HG02623 (cell line): Measurements from ENCODE around the gene HNRNPL.
"Not testable (repeated sequence)": the region's sequence is repeated elsewhere in the genome, so short reads cannot be mapped to it uniquely, and the experiment has no call there.

Experiments
- ATAC-seq: cut with Tn5 transposase; IDR thresholded peaks from one replicate; pipeline ENCODE4 v1.9.1; 2021; ENCODE audit warnings: moderate library complexity; ENCODE audit not compliant: unreplicated experiment

Gene HNRNPL

DNA sequence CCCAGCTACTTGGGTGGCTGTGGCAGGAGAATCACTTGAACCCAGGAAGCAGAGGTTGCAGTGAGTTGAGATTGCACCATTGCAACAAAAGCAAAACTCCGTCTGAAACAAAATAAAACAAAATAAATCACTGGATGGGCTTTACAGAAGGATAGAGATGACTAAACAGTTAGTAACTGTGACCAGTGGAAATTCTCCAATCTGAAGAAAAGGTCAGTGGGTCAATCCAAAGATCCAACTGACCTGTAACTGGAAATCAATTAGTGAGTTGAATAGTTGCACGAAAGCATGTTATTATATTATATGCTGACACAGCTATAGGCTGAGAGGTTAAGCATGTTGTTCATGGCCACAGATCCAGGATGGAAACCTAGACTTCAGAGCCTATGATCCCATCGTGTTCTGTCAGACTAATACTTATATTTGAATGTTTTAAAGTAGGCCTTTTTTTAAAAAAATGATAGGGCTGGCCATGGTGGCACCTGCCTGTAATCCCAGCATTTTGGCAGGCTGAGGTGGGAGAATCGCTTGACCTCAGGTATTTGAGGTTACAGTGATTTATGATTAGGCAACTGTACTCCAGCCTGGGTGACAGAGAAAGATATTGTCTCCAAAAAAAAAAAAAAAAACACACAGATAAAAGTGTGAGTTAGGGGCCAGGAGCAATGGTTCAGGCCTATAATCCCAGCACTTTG lies 19.6 kb downstream of the HNRNPL start:
- ATAC-seq: no peak

DNA sequence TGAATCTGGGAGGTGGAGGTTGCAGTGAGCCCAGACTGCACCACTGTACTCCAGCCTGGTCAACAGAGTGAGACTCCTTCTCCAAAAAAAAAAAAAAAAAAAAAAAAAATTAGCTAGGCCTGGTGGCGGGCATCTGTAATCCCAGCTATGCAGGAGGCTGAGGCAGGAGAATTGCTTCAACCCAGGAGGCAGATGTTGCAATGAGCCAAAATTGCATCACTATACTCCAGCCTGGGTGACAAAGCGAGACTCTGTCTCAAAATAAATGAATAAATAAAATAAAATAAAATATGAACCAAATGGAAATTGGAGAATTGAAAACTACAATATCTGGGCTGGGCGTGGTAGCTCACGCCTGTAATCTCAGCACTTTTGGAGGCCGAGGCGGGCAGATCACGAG lies 20.6 kb downstream of the HNRNPL start:
- ATAC-seq: not testable (repeated sequence)

DNA sequence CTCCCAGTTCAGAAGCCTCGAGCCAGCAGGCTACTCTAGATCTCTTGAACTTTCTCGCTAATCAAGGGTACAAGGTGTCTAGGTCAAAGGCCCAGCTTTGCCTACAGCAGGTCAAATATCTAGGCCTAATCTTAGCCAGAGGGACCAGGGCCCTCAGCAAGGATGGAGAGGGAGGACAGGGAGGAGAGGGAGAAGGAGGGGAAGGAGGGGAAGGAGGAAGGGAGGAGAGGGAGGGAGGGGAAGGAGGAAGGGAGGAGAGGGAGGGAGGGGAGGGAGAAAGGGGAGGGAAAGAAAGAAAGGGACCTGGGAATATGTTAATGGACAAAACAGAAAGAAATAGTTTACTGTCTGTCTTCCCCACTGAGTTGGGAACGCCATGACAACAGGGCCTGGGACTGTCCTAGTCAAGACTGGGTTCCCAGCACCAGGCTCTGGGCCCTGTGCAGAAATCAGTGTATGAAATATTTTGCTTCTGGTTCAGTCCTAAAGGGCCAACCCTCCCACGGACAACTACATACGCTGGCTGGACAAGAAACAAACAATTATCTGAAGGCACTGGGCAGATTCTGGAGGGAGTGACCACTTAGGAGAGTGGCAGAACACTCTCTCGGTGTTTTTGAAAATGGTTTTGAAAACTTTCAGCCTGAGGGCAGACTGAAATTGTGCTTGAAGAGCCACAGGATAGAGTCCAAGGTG lies 22.8 kb downstream of the HNRNPL start:
- ATAC-seq: no peak

DNA sequence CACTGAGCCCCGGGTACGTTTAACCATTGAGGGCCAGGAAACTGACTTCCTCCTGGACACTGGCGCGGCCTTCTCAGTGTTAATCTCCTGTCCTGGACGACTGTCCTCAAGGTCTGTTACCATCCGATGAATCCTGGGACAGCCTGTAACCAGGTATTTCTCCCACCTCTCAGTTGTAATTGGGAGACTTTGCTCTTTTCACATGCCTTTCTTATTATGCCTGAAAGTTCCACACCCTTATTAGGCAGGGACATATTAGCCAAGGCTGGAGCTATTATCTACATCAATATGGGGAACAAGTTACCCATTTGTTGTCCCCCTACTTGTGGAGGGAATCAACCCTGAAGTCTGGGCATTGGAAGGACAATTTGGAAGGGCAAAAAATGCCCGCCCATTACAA lies 23.9 kb downstream of the HNRNPL start:
- not testable (repeated sequence) for ATAC-seq

DNA sequence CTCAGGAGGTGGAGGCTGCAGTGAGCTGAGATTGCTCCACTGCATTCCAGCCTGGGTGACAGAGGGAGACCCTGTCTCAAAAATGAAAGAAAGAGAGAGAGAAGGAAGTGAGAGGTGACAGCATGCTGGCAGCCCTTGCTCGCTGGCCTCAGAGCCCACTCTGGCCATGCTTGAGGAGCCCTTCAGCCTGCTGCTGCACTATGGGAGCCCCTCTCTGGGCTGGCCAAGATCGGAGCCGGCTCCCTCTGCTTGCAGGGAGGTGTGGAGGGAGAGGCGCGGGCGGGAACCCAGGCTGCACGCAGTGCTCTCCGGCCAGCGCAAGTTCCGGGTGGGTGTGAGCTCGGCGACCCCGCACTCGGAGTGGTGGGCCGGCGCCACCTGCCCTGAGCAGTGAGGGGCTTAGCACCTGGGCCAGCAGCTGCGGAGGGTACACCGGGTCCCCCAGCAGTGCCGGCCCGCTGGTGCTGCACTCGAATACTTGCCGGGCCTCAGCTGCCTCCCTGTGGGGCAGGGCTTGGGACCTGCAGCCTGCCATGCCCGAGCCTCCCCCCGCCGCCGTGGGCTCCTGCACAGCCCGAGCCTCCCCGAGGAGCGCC lies 28.5 kb downstream of the HNRNPL start:
- not testable (repeated sequence) for ATAC-seq

DNA sequence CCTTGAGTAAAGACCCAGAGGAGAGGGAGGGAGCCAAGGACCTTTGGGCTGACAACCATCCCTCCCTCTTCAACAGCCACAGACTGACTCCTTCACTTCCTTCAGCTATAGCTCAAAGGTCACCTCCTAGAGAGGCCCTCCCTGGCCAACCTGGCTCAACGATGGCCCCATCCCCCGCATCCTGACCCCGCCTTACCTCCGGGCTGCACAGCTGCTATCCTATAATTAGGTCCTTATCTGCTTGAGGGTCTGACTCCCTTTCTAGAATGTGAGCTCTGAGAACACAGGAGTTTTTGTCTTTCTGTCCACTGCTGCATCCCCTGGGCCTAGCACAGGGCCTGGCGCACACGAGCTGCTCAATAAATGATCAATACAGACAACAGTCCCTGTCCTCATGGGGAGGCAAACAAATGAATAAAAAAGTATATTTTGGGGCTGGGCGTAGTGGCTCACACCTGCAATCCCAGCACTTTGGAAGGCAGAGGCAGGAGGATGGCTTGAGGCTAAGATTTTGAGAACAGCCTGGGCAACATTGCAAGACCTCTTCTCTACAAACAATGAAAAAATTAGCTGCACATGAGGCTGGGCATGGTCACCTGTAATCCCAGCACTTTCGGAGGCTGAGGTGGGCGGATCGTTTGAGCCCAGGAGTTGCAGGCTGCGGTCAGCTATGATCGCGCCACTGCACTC lies 30.4 kb downstream of the HNRNPL start:
- ATAC-seq: no peak

DNA sequence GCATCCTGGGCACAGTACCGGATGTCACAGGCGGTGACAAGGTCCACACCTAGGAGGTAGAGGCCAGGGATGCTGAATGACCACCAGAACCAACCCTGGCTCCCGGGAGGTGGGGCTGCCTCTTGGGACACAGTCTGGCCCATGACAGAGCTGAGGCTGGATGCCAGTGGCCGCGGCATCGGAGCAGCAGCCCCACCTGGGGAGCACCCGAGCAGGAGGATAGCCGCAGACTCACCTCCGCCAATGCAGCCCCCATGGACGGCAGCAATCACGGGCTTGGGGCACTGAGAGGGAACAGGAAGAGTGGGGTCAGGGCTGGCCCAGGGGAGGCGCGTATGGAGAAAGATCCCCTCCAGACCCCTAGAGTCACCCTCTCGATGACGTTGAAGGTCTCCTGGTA lies 32.7 kb downstream of the HNRNPL start:
- no peak for ATAC-seq

DNA sequence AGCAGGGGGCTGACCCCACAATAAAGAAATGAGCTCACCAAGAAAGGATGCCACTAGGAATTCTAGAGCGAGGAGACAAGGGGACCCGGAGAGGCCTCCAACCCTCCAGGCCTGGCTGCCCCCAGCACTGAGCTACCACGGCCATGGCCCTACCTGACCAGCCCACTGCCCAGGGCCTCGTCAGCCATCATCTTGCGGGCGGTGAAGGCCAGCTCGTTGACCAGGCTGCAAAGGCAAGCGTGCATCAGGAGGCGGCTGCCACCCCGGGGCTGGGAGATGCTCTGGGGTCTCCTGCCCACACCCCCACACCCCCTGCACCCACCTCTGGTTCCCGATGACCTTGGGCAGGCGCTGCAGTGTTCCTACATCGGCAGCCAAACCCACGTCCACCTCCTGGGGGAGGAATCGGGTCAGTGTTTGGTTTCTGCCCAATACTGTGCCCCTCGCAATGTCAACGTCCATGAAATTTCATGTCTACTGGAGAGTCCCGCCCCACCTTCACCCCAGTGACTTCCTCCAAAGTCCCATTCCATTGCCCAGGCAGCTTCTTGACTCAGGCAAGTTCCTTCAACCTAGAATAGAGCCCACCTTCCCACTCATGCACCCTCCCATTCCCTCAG lies 33.5 kb downstream of the HNRNPL start:
- ATAC-seq: no peak

DNA sequence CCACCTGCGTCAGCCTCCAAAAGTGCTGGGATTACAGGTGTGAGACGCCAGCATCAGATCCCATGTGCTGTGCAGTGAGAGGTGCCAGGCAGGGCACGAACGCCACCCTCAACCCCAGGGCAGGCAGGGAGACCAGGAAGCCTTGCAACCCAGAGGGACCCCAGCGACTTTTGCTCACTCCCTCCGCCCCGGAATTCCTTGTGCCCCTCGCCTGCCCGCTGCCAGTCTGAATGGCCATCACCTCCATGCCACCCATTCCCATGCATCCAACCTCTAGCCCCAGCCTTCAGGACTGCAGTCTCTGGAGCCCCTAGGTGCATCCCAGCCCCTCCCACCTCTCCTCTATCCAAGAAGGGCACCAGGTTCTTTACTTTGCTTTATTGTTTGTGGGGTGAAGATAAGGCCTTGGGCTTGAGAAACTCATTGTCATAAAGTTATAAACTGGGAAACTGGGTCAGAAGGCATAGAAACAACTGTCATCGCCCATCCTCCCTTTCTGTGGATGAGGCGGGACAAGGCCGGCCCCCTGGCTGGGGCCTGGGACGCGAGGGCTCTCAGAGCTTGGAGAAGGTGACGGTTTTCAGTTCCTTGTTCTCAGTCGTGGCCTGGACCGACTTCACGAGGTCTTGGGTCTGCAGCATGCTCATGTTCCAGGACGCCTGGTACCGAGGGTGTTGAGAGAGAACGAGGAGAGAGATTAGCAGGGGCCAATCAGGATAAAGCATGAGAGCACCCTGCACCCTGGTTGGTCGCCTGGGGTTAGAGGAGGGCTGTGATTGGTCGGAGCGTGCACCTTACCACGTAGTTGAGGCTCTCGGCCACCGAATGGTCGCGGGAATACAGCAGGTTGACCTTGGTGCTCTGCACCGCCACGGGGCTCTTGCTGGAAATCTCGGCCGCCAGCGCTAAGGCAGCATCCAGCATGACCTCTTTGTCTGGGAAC lies 34.5 kb downstream of the HNRNPL start:
- no peak for ATAC-seq

DNA sequence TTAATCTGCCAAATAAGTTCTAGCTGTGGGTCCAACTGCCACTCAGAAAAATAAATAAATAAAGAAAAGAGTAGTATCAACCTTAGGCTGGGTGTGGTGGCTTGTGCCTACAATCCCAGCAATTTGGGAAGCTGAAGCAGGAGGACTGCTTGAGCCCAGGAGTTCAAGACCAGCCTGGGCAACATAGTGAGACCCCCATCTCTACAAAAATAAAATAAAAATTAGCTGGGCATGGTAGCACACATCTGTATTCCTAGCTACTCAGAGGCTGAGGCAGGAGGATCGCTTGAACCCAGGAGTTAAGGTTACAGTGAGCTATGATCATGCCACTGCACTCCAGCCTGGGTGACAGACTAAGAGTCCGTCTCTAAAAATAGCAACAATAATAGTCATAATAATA lies 35.9 kb downstream of the HNRNPL start:
- not testable (repeated sequence) for ATAC-seq

DNA sequence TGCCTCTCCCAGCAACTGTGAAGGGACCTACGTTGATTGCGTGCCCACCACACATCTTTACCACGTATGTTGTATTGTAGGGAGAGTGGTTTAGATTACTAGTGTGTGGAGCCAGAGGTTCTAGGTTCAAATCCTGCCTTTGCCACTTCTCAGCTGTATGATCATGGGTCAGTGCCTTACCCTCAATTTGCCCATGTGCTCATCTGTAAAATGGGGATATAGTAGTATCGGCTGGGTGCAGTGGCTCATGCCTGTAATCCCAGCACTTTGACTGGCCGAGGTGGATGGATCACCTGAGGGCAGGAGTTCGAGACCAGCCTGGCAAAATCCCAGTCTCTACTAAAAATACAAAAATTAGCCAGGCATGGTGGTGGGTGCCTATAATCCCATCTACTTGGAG lies 36.5 kb downstream of the HNRNPL start:
- no peak for ATAC-seq

DNA sequence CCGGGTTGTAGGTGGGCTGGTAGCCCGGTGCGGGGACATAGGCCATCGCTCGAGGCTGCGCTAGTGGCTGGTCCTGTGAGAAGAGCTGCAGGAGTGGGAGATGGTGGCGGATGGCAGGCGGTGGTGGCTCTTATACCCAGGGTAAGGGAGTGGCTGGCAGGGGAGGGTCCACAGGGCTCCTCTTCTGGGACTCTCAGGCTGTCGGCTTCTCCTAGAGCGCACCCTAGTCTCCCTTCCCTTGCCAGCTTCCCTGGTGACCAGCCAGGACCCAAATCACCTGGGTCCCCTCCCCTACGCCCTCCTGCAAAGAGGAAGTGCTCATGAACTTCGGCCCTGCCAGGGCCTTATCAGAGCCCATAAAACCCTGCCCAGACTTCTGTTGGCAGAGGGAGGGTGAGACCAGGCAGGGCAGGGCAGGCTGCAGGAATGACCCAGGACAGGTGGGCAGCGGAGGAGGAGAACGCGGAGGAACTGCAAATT lies 36.9 kb downstream of the HNRNPL start, which contains the start of gene LGALS4:
LGALS4 (minus strand) TSS at position 105 of the 480 bp plus-strand sequence; CDS start at position 46, 59 bp downstream.
- ATAC-seq: no peak

DNA sequence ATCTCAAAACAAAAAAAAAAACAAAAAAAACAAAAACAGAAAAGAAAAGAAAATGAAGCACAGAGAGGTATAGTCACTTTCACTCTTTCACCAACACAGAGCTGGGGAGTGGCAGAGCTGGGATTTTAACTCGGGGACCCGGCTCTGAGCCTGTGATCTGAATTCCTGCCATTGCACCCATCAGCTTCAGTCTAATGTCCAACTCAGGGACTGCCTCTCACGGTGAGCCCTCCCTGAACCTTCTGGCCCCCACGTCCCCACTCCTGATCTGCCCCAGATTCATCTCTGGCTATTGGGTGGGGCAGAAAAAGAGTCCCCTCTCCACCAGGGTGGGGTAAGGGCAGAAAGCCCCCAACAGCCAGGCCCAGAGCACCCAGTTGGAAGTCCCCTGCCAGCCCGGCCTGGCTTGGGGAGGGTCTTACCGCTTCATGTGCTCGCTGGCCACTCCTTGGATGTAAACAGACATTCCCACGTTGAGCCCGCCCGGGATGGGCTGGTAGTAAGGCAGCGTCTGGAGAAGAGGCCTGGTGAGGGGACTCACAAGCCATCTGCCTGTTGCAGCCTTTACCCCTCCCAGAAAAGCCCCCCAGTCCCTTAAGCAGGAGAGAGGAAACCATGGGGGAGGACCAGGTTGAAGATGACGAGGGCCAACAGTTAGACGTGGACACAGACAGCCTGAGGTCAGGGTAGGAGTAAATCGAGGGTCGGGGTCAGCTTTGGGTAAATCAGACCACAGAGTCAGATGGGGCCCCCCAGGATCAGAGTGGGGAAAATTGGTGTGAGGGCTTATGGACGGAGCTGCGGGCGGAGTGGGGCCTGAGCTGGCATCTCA lies 37.6 kb downstream of the HNRNPL start:
- ATAC-seq: no peak

DNA sequence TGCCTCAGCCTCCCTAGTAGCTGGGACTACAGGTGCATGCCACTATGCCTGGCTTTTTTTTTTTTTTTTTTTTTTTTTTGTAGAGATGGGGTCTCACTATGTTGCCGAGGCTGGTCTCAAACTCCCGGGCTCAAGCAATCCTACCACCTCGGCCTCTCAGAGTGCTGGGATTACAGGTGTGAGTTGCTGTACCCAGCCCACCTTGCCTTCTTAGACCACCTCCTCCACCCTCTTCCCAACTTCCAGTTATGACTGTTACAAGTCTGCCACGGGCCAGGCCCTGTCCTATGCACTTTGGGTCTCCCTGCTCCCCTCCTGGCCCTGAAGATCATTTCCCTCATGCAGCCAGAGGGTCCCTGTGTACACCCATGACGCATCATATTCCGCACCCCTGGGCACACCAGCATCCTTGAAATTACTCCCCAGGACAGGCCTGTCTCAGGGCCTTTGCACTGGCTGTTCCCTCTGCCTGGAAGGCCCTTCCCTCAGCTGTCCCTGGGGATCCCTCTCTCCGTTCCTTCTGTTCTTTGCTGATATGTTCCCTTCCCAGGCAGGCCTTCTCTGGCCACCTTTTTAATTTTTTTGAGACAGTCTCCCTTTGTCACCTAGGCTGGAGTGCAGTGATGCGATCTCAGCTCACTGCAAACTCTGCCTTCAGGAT lies 40.1 kb downstream of the HNRNPL start:
- no peak for ATAC-seq

DNA sequence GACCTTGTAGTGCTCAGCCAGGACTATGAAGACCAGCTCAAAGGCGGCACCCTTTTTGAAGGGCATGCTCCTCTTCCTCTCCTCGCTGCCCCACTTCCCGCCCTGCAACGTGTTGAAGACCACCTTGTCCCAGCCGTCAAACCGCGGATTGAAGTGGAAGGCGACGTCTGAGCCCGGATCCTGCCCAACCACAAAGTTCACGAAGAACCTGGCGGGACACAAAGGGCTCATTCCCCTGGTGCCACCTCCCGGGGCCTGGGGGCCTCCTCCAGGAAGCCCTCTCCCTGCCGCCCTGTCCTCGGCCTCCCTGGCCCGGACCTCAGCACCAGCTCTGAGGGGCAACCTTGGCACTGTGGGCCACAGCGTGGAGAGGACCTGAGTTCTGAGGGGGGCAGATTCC lies 41.0 kb downstream of the HNRNPL start:
- no peak for ATAC-seq

DNA sequence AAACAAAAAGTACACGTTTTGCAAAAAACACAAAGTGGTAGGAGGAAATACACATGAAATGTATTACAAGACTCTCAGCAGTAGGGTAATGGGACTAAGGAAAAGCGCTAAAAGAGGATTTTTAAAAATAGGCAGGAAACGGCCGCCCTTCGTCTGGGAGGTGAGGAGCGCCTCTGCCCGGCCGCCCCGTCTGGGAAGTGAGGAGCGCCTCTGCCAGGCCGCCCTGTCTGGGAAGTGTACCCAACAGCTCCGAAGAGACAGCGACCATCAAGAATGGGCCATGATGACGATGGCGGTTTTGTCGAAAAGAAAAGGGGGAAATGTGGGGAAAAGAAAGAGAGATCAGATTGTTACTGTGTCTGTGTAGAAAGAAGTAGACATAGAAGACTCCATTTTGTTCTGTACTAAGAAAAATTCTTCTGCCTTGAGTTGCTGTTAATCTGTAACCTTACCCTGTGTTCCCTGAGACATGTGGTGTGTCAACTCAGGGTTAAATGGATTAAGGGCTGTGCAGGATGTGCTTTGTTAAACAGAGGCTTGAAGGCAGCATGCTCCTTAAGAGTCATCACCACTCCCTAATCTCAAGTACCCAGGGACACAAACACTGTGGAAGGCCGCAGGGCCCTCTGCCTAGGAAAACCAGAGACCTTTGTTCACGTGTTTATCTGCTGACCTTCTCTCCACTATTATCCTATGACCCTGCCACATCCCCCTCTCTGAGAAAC lies 42.2 kb downstream of the HNRNPL start:
- ATAC-seq: not testable (repeated sequence)

DNA sequence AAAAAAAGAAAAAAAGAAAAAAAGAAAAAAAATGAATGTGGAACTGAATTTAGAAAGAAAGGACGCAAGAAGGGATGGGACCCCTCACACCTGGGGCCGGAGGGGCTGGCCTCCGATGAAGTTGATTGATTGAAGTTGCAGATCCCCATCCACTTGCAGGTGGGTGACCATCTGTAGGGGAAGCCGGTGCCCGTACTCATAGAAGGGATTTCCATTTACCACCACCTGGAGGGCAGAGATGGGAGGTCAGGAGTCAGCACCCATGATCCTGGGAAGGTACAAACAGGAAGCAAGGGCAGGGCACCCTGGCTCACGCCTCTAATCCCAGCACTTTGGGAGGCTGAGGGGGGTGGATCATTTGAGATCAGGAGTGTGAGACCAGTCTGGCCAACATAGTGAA lies 43.4 kb downstream of the HNRNPL start:
- ATAC-seq: no peak

DNA sequence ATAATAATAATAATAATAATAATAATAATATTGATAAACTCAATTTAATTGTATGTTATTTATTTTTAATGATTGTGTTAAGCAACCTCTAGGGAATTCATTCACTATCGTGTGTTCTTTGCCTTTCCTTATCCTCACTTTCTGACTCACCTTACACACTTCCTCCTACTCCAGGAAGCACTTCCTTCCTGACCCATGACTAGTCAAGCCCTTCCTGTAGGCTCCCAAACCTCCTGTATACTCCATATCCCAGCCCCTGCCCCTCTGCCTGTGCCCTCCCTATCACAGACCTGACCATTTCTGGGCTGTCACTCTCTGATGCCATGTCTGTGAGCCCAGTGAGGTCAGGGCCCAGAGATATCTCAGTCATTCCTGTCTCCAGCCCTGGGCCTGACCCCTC lies 44.6 kb downstream of the HNRNPL start:
- no peak for ATAC-seq
